ENCODE results near the gene ZMYND8.

ZMYND8 gene

DNA sequence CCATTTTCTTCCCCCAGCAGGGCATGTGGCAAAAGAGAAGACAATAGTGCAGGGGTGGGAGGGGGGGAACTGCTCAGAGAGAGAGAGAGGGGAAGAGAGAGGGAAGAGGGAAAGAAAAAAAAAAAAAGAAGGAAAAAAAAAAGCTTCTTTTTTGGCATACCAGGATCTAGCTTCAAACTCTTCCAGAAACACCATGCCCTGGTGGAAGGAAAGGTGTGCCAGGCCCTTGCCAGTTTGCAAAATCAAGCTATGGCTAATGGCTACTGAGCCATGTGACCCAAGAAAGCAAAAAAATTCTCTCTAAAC is 326 bp downstream of the ZMYND8 start:
- H3K4me1 ChIP-seq (ENCODE audit: insufficient read depth, low read length) = peaks cover 97% of the 10 kb centered on the region
- no peaks in the 10 kb centered on the region for H3K27me3 ChIP-seq (ENCODE audit: control insufficient read depth in 1 of 2, insufficient read depth in 2 of 2, low read length in 2 of 2)
- no peak overlapping the region for H3K4me3 ChIP-seq (ENCODE audit: low read depth in 1 of 2, low read length in 2 of 2)
- H3K9me3 ChIP-seq (ENCODE audit: low read length) = no peaks in the 10 kb centered on the region
- H3K36me3 ChIP-seq (ENCODE audit: insufficient read depth, low read length) = no peaks in the 10 kb centered on the region
- peak overlapping the region; percentile 94 for H3K27ac ChIP-seq (ENCODE audit: low read depth, low read length)
- no peak overlapping the region for H3K9ac ChIP-seq (ENCODE audit: low read length)

DNA sequence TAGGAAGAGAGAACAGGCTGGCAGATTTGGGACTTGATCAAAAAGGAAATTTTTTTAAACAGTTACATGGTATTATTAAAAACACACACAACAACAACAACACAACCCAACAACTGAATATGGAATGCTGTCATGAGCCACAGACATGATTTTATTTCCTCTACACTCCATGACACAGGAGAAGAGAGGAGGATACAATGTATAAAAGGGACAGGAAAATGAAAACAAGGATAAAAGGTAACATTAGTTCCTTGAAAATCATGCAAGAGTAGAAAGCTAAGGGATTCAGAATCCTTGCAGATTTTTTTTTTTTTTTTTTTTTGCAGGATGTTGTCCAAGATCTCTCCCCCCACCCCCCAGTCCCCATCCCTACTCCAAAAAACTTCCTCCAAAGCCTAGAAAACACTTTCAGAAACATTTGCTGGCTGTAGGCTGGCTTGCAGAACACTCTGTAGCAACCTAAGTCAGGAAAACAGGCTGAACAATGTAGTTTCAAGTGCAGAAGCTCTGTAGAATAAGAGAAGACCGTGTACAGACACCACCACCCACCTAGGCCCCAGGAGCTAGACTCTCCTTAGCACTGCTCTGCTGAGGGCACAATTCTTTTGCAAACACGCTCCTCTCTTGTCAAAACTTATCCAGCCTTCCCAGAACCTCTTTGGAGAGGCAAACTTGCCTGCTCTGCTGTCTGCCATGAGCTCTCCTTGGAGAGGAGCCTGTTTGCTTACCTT is 845 bp downstream of the ZMYND8 start:
- H3K27me3 ChIP-seq (ENCODE audit: control insufficient read depth in 1 of 2, insufficient read depth in 2 of 2, low read length in 2 of 2) = no peaks in the 10 kb centered on the region
- H3K4me3 ChIP-seq (ENCODE audit: low read depth in 1 of 2, low read length in 2 of 2) = peak overlapping the region in 1 of 2 donors; percentile 5
- peaks cover 97% of the 10 kb centered on the region for H3K4me1 ChIP-seq (ENCODE audit: insufficient read depth, low read length)
- peak overlapping the region; percentile 94 for H3K27ac ChIP-seq (ENCODE audit: low read depth, low read length)
- H3K9me3 ChIP-seq (ENCODE audit: low read length) = no peaks in the 10 kb centered on the region
- no peak overlapping the region for H3K9ac ChIP-seq (ENCODE audit: low read length)
- H3K36me3 ChIP-seq (ENCODE audit: insufficient read depth, low read length) = no peaks in the 10 kb centered on the region

DNA sequence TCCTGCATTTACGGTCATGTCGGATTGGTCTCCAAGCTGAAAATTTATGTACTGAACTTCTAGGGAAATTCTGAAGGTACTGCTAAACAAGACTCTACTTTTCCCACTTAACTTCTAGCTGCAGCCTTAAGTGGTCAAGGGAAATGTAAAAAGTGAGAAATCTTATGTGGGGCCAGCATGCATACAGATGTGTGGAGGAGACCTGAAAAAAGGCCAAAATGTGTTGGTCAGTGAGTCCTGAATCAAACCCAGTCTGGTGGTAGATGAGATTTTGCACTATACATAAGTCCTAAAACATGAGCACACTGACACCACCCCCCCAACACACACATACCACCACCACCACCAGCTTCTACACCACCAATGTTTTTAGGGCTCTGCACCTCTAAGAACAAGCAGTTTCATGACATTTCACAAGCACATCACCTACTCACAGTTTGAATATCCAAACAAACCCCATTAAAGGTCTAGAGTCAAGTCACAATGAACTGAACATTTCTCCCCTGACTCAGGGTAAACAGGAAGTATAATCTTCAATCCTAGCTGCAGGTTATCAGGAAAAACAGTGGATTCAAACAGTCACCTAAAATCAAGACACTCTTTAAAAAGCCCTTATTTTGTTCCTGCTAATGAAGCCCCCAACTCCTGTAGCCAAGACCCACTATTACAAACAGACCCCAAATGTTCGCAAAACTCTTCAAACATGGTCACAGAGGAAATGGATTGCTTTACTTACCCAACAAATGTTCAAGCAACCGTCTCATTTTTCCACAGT is 1.6 kb downstream of the ZMYND8 start:
- no peaks in the 10 kb centered on the region for H3K36me3 ChIP-seq (ENCODE audit: insufficient read depth, low read length)
- H3K4me3 ChIP-seq (ENCODE audit: low read depth in 1 of 2, low read length in 2 of 2) = no peak overlapping the region
- no peak overlapping the region for H3K9ac ChIP-seq (ENCODE audit: low read length)
- no peaks in the 10 kb centered on the region for H3K27me3 ChIP-seq (ENCODE audit: control insufficient read depth in 1 of 2, insufficient read depth in 2 of 2, low read length in 2 of 2)
- peaks cover 97% of the 10 kb centered on the region for H3K4me1 ChIP-seq (ENCODE audit: insufficient read depth, low read length)
- peak overlapping the region; percentile 94 for H3K27ac ChIP-seq (ENCODE audit: low read depth, low read length)
- H3K9me3 ChIP-seq (ENCODE audit: low read length) = no peaks in the 10 kb centered on the region

DNA sequence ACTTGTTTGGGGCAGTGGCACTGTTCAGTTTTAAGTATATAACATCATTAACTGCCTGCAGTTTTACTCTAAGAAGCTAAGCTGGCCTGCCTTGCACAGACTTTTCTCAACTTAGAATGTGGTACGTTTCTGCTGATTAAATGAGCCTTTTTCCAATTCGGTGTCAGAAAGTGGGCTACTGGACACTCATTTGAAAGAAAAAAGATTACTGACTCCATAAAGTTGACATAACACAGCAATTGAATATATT is 2.1 kb downstream of the ZMYND8 start:
- Histone ChIP-seq H3K9me3 (ENCODE audit: low read length) (no peaks in the 10 kb centered on the region), H3K27me3 (ENCODE audit: control insufficient read depth in 1 of 2, insufficient read depth in 2 of 2, low read length in 2 of 2) (no peaks in the 10 kb centered on the region), H3K27ac (ENCODE audit: low read depth, low read length) (peak overlapping the region; percentile 94), H3K36me3 (ENCODE audit: insufficient read depth, low read length) (no peaks in the 10 kb centered on the region), H3K9ac (ENCODE audit: low read length) (peak overlapping the region; percentile 23), H3K4me1 (ENCODE audit: insufficient read depth, low read length) (peaks cover 97% of the 10 kb centered on the region), H3K4me3 (ENCODE audit: low read depth in 1 of 2, low read length in 2 of 2) (no peak overlapping the region)

DNA sequence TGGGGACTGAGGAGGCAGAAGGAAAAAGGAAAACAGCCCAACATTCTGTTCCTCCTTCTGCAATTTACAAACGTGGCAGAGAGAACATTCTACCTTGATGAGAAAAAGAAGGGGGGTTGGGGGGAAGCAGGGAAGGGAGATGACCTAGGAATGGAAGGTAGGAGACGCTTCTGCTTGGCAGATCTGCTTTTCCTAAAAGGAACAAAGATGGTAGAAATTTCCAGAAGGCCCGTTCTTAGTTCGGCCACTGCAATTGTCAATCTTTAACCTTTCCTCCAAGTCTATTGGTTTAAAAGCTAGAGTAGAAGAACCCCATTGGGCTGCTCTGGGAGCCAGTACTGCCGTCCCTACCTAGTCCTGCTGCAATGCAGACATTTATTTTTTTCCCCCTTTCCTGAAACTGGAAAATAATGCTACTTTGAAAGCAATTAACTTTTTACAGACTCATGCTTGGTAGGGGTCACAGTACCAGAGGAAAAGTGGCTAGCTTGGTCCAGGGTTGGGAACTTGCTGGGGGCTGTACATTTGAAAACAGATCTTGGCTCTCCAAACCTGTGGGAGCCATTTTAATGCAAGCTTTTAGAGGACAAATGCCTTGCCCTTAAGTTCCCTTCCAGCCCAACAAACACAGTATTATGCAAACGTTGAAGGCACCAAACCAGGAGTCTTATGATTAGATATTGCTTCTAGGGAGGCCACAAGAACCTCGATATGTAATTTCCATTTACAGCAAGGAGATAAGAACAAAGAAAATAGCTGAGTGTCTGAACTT is 2.6 kb downstream of the ZMYND8 start:
- peak overlapping the region; percentile 94 for H3K27ac ChIP-seq (ENCODE audit: low read depth, low read length)
- H3K4me3 ChIP-seq (ENCODE audit: low read depth in 1 of 2, low read length in 2 of 2) = no peak overlapping the region
- peak overlapping the region; percentile 56 for H3K9ac ChIP-seq (ENCODE audit: low read length)
- H3K4me1 ChIP-seq (ENCODE audit: insufficient read depth, low read length) = peaks cover 97% of the 10 kb centered on the region
- H3K27me3 ChIP-seq (ENCODE audit: control insufficient read depth in 1 of 2, insufficient read depth in 2 of 2, low read length in 2 of 2) = no peaks in the 10 kb centered on the region
- H3K36me3 ChIP-seq (ENCODE audit: insufficient read depth, low read length) = no peaks in the 10 kb centered on the region
- no peaks in the 10 kb centered on the region for H3K9me3 ChIP-seq (ENCODE audit: low read length)

DNA sequence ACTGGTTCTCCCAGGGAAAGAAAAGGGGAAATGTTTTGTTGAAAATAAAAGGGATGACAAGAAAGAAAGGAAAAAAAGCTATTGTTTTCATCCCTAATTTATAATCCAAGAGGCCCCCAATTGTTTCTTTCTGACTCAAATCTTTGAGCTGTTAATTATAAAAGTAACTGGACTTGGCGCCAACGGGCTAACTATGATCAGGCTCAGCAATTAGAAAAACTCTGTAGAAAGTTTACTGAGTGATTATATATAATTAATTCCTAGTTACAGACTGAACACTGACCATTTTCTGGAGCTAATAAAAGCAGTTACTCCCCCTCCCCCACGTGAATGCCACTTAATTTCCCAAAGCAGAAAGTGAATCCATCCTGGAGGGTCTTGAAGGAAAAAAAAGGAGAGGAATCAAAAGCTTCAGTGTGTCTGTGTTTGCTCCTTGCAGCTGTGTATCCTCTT is 3.2 kb downstream of the ZMYND8 start:
- Histone ChIP-seq H3K27ac (ENCODE audit: low read depth, low read length) (peak overlapping the region; percentile 94), H3K4me3 (ENCODE audit: low read depth in 1 of 2, low read length in 2 of 2) (peak overlapping the region in 1 of 2 donors; percentile 20), H3K27me3 (ENCODE audit: control insufficient read depth in 1 of 2, insufficient read depth in 2 of 2, low read length in 2 of 2) (no peaks in the 10 kb centered on the region), H3K4me1 (ENCODE audit: insufficient read depth, low read length) (peaks cover 97% of the 10 kb centered on the region), H3K36me3 (ENCODE audit: insufficient read depth, low read length) (no peaks in the 10 kb centered on the region), H3K9me3 (ENCODE audit: low read length) (no peaks in the 10 kb centered on the region), H3K9ac (ENCODE audit: low read length) (peak overlapping the region; percentile 56)

DNA sequence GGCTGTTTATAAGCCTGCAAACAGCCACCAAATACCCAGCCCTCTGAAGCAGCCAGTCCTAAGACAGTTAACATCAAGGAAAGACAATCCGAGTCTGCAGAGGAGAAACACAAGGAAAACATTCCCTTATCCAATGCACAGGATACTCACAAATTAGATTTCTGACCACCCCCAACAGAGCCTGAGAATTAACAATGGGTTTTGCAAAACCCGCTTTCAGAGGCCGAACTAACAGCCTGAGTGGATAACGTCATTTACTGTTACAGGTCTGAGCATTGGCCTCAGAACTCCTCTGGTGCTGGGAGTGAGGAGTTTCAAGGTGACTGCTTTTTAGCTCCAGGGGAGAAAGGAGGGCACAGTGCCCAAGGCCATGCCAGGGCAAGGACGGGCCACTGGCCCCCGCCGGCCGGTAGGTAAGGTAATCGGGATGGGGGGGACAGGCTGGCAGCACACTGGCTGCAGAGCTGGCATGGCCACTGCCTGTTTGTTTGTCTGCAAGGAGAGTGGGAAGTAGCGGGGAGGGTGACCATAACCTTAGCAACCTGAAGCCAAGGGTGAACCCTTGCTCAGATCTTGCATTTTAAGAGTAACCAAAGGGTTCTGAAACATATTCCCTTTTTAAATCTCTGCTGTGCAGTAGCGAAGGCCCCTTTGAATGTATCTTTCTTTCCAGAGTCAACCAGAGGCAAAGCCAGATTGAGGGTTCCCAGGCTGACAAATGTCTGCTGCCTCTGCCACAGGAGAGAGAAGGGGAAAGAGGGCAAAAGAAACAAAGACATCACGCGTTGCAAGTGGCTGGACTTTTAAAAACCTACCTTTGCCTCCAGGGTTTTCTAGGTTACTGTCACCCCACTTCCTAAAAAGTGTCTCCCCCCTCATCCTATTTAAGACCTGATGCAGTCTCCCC is 3.9 kb downstream of the ZMYND8 start:
- Histone ChIP-seq H3K36me3 (ENCODE audit: insufficient read depth, low read length) (no peaks in the 10 kb centered on the region), H3K27ac (ENCODE audit: low read depth, low read length) (peak overlapping the region; percentile 94), H3K9ac (ENCODE audit: low read length) (peak overlapping the region; percentile 56), H3K27me3 (ENCODE audit: control insufficient read depth in 1 of 2, insufficient read depth in 2 of 2, low read length in 2 of 2) (no peaks in the 10 kb centered on the region), H3K4me1 (ENCODE audit: insufficient read depth, low read length) (peaks cover 97% of the 10 kb centered on the region), H3K9me3 (ENCODE audit: low read length) (no peaks in the 10 kb centered on the region), H3K4me3 (ENCODE audit: low read depth in 1 of 2, low read length in 2 of 2) (peak overlapping the region in 1 of 2 donors; percentile 20)

- Histone ChIP-seq H3K4me1 (ENCODE audit: insufficient read depth, low read length) (peaks cover 97% of the 10 kb centered on the region), H3K27me3 (ENCODE audit: control insufficient read depth in 1 of 2, insufficient read depth in 2 of 2, low read length in 2 of 2) (no peaks in the 10 kb centered on the region), H3K36me3 (ENCODE audit: insufficient read depth, low read length) (no peaks in the 10 kb centered on the region), H3K4me3 (ENCODE audit: low read depth in 1 of 2, low read length in 2 of 2) (peak overlapping the region in 1 of 2 donors; percentile 20), H3K9ac (ENCODE audit: low read length) (peak overlapping the region; percentile 56), H3K9me3 (ENCODE audit: low read length) (no peaks in the 10 kb centered on the region), H3K27ac (ENCODE audit: low read depth, low read length) (peak overlapping the region; percentile 94)
These were observed 4.7 kb downstream of the ZMYND8 start for GRCh38 chr20:47351643-47352331.

DNA sequence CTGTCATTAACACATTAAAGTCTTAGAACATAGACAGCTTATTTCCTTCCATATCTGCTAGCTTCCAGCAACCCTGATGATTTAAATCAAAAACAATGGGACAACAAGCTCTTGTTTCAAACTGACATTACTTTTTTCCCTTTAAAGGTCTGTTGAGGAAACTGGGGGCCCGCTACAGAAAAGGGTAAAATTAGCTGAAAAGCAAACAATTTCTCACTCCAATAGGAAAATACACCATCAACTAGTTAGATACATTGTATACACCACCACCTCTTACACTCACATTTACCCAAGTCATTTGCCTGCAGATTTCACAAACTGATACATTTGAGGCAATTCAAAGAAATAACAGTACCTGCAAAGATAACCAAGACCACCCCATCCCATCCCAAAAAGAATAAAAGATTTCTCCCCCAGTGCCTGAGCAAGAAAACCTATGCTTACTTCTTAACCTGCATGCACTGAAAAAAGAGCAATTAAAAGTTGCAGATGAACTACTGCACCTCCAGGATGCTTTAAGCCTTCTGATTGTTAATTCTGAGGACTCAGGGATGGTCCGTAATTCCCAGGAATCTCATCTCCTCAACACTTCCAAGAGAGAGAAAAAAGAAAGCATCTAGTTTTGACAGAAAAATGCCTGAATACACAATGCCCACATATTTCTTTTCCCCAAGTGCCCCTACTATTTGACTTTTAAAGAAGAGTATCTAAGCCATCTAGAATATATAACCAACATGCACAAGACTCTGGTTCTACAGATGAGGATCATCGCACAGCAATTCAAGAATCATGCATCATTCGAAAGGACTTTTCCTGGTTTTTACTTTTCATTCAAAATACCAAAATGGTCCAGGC is 5.6 kb downstream of the ZMYND8 start:
- Histone ChIP-seq H3K4me3 (ENCODE audit: low read depth in 1 of 2, low read length in 2 of 2) (peak overlapping the region in 1 of 2 donors; percentile 15), H3K27ac (ENCODE audit: low read depth, low read length) (peak overlapping the region; percentile 94), H3K9me3 (ENCODE audit: low read length) (no peaks in the 10 kb centered on the region), H3K27me3 (ENCODE audit: control insufficient read depth in 1 of 2, insufficient read depth in 2 of 2, low read length in 2 of 2) (no peaks in the 10 kb centered on the region), H3K9ac (ENCODE audit: low read length) (no peak overlapping the region), H3K4me1 (ENCODE audit: insufficient read depth, low read length) (peaks cover 92% of the 10 kb centered on the region), H3K36me3 (ENCODE audit: insufficient read depth, low read length) (no peaks in the 10 kb centered on the region)

GRCh38 chr20:47350181-47350550 is 6.3 kb downstream of the ZMYND8 start:
- no peaks in the 10 kb centered on the region for H3K27me3 ChIP-seq (ENCODE audit: control insufficient read depth in 1 of 2, insufficient read depth in 2 of 2, low read length in 2 of 2)
- peak overlapping the region; percentile 96 for H3K27ac ChIP-seq (ENCODE audit: low read depth, low read length)
- peak overlapping the region in 1 of 2 donors; percentile 4 for H3K4me3 ChIP-seq (ENCODE audit: low read depth in 1 of 2, low read length in 2 of 2)
- no peak overlapping the region for H3K9ac ChIP-seq (ENCODE audit: low read length)
- H3K36me3 ChIP-seq (ENCODE audit: insufficient read depth, low read length) = no peaks in the 10 kb centered on the region
- H3K9me3 ChIP-seq (ENCODE audit: low read length) = no peaks in the 10 kb centered on the region
- peaks cover 84% of the 10 kb centered on the region for H3K4me1 ChIP-seq (ENCODE audit: insufficient read depth, low read length)

All from muscle layer of colon (tissue), 2 donors.